ENCODE data around the gene ZNF331.
A peak's percentile ranks its signal among the peaks of the same experiment; 100 is the strongest.

ZNF331 gene

DNA sequence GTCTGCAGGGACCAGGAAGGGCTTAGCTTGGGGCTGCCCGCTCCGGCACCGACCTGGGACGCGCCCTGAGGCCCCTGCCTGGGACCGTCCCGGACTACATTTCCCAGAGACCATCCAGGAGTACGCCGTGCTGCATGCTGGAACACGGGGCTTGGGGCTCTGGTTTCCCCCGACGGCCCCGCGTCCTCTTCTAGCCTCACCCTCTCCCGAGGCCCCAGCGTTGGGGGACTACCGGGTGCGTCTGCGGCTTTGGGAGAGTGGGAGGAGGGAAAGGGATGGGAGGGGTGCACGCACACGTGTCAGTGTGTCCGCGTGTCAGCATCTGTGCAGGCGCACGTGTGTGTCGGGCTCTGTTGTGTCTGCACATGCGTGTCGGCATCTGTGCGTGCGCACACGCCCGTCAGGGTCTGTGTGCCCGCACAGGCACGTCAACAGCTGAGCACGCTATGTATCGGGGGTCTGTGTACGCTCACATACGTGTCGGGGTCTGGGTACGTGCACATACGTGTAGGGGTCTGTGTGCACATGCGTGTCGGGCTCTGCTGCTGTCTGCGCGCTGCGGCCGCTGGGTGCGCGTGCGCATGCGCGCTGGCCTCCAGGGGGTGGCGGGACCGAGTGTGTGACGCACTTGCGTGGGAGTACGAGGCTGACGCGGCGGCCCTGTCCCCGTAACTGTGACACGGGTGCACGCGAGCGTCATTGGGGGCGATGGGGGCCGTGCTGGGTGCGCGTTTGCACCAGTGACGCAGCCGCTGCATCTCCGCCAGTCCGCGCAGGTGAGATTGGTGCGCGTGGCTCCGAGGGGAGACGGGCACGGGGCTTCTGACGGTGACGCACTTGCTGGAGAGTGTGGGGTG, at the start of gene ZNF331 (continued):
- TF ChIP-seq ZNF24 (tag by site-specific recombination; IDR thresholded peaks at IDR 0.05) (0 out of 2 replicates have a peak, but pooled peaks have one; percentile 23), GLI4 (tag by site-specific recombination; IDR thresholded peaks at IDR 0.05) (no peak; the same call in 1 of the 2 replicates), ZNF114 (tag by site-specific recombination; IDR thresholded peaks at IDR 0.05) (no peak), TCF7L2 (IDR thresholded peaks at IDR 0.05; ENCODE audit: borderline replicate concordance, low read depth, low read length) (no peak), ZNF707 (tag by site-specific recombination; IDR thresholded peaks at IDR 0.05) (no peak), ZNF558 (tag by site-specific recombination; IDR thresholded peaks at IDR 0.05) (no peak), ZFP41 (tag by site-specific recombination; IDR thresholded peaks at IDR 0.05; ENCODE audit: borderline replicate concordance) (no peak), ZNF16 (tag by site-specific recombination; IDR thresholded peaks at IDR 0.05; ENCODE audit: low read depth) (no peak), ZNF214 (tag by site-specific recombination; IDR thresholded peaks at IDR 0.05; ENCODE audit: borderline replicate concordance) (no peak), EGR2 (tag by site-specific recombination; IDR thresholded peaks at IDR 0.05; ENCODE audit: low read depth) (peak; percentile 63), ZNF626 (tag by site-specific recombination; IDR thresholded peaks at IDR 0.05) (no peak), ZEB2 (tag by site-specific recombination; IDR thresholded peaks at IDR 0.05) (no peak), ZNF223 (tag by site-specific recombination; IDR thresholded peaks at IDR 0.05) (no peak), ZNF221 (tag by site-specific recombination; IDR thresholded peaks at IDR 0.05; ENCODE audit: borderline replicate concordance) (no peak), ZNF521 (tag by site-specific recombination; IDR thresholded peaks at IDR 0.05) (no peak), ZNF433 (tag by site-specific recombination; IDR thresholded peaks at IDR 0.05; ENCODE audit: low read depth) (no peak), SP2 (tag by site-specific recombination; IDR thresholded peaks at IDR 0.05) (0 out of 2 replicates have a peak, but pooled peaks have one; percentile 11), ZNF23 (tag by site-specific recombination; IDR thresholded peaks at IDR 0.05; ENCODE audit: borderline replicate concordance) (no peak), ZNF169 (tag by site-specific recombination; IDR thresholded peaks at IDR 0.05) (no peak), KLF1 (tag by site-specific recombination; IDR thresholded peaks at IDR 0.05) (no peak; the same call in none of the 2 replicates)
- TF ChIP-seq, protein P1, sequence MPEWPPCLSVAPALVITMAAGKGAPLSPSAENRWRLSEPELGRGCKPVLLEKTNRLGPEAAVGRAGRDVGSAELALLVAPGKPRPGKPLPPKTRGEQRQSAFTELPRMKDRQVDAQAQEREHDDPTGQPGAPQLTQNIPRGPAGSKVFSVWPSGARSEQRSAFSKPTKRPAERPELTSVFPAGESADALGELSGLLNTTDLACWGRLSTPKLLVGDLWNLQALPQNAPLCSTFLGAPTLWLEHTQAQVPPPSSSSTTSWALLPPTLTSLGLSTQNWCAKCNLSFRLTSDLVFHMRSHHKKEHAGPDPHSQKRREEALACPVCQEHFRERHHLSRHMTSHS (tag by site-specific recombination; IDR thresholded peaks at IDR 0.05), result no peak
- TF ChIP-seq, protein P2, sequence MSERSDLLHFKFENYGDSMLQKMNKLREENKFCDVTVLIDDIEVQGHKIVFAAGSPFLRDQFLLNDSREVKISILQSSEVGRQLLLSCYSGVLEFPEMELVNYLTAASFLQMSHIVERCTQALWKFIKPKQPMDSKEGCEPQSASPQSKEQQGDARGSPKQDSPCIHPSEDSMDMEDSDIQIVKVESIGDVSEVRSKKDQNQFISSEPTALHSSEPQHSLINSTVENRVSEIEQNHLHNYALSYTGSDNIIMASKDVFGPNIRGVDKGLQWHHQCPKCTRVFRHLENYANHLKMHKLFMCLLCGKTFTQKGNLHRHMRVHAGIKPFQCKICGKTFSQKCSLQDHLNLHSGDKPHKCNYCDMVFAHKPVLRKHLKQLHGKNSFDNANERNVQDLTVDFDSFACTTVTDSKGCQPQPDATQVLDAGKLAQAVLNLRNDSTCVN (tag by site-specific recombination; optimal IDR thresholded peaks at IDR 0.05), result peak; percentile 98
- TF ChIP-seq, protein P3, sequence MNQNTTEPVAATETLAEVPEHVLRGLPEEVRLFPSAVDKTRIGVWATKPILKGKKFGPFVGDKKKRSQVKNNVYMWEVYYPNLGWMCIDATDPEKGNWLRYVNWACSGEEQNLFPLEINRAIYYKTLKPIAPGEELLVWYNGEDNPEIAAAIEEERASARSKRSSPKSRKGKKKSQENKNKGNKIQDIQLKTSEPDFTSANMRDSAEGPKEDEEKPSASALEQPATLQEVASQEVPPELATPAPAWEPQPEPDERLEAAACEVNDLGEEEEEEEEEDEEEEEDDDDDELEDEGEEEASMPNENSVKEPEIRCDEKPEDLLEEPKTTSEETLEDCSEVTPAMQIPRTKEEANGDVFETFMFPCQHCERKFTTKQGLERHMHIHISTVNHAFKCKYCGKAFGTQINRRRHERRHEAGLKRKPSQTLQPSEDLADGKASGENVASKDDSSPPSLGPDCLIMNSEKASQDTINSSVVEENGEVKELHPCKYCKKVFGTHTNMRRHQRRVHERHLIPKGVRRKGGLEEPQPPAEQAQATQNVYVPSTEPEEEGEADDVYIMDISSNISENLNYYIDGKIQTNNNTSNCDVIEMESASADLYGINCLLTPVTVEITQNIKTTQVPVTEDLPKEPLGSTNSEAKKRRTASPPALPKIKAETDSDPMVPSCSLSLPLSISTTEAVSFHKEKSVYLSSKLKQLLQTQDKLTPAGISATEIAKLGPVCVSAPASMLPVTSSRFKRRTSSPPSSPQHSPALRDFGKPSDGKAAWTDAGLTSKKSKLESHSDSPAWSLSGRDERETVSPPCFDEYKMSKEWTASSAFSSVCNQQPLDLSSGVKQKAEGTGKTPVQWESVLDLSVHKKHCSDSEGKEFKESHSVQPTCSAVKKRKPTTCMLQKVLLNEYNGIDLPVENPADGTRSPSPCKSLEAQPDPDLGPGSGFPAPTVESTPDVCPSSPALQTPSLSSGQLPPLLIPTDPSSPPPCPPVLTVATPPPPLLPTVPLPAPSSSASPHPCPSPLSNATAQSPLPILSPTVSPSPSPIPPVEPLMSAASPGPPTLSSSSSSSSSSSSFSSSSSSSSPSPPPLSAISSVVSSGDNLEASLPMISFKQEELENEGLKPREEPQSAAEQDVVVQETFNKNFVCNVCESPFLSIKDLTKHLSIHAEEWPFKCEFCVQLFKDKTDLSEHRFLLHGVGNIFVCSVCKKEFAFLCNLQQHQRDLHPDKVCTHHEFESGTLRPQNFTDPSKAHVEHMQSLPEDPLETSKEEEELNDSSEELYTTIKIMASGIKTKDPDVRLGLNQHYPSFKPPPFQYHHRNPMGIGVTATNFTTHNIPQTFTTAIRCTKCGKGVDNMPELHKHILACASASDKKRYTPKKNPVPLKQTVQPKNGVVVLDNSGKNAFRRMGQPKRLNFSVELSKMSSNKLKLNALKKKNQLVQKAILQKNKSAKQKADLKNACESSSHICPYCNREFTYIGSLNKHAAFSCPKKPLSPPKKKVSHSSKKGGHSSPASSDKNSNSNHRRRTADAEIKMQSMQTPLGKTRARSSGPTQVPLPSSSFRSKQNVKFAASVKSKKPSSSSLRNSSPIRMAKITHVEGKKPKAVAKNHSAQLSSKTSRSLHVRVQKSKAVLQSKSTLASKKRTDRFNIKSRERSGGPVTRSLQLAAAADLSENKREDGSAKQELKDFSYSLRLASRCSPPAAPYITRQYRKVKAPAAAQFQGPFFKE (tag by site-specific recombination; IDR thresholded peaks at IDR 0.05; ENCODE audit: borderline replicate concordance), result no peak
- TF ChIP-seq, protein P4, sequence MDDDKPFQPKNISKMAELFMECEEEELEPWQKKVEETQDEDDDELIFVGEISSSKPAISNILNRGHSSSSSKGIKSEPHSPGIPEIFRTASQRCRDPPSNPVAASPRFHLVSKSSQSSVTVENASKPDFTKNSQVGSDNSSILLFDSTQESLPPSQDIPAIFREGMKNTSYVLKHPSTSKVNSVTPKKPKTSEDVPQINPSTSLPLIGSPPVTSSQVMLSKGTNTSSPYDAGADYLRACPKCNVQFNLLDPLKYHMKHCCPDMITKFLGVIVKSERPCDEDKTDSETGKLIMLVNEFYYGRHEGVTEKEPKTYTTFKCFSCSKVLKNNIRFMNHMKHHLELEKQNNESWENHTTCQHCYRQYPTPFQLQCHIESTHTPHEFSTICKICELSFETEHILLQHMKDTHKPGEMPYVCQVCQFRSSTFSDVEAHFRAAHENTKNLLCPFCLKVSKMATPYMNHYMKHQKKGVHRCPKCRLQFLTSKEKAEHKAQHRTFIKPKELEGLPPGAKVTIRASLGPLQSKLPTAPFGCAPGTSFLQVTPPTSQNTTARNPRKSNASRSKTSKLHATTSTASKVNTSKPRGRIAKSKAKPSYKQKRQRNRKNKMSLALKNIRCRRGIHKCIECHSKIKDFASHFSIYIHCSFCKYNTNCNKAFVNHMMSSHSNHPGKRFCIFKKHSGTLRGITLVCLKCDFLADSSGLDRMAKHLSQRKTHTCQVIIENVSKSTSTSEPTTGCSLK (tag by site-specific recombination; IDR thresholded peaks at IDR 0.05), result no peak
- TF ChIP-seq, protein P5, sequence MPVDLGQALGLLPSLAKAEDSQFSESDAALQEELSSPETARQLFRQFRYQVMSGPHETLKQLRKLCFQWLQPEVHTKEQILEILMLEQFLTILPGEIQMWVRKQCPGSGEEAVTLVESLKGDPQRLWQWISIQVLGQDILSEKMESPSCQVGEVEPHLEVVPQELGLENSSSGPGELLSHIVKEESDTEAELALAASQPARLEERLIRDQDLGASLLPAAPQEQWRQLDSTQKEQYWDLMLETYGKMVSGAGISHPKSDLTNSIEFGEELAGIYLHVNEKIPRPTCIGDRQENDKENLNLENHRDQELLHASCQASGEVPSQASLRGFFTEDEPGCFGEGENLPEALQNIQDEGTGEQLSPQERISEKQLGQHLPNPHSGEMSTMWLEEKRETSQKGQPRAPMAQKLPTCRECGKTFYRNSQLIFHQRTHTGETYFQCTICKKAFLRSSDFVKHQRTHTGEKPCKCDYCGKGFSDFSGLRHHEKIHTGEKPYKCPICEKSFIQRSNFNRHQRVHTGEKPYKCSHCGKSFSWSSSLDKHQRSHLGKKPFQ (tag by site-specific recombination; IDR thresholded peaks at IDR 0.05), result no peak
- TF ChIP-seq, protein P6, sequence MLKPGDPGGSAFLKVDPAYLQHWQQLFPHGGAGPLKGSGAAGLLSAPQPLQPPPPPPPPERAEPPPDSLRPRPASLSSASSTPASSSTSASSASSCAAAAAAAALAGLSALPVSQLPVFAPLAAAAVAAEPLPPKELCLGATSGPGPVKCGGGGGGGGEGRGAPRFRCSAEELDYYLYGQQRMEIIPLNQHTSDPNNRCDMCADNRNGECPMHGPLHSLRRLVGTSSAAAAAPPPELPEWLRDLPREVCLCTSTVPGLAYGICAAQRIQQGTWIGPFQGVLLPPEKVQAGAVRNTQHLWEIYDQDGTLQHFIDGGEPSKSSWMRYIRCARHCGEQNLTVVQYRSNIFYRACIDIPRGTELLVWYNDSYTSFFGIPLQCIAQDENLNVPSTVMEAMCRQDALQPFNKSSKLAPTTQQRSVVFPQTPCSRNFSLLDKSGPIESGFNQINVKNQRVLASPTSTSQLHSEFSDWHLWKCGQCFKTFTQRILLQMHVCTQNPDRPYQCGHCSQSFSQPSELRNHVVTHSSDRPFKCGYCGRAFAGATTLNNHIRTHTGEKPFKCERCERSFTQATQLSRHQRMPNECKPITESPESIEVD (tag by site-specific recombination; IDR thresholded peaks at IDR 0.05), result no peak
